ENCODE results near the gene LAPTM5. TPM values are rescaled to one million over a fixed set of nuclear protein-coding genes. Genes with fewer than 3 reads are reported as not detected.

LAPTM5 gene
- total RNA-seq, 1 experiment from 2014 or later = 0.15 TPM

GRCh38 chr1:30768830-30769718, 11.5 kb upstream of the LAPTM5 start:
- H2BK20ac ChIP-seq (ENCODE audit: low read depth, low read length, poor library complexity, severe bottlenecking) = no peak overlapping the region
- no peak overlapping the region for H4K8ac ChIP-seq (replicated peaks; ENCODE audit: insufficient read length, low read depth, low read length)
- no peak overlapping the region for H2BK120ac ChIP-seq (ENCODE audit: low read depth, low read length, poor library complexity, severe bottlenecking)
- H3K9ac ChIP-seq (ENCODE audit: extremely low read depth, insufficient read length, low read length) = no peak overlapping the region
- H3K18ac ChIP-seq (ENCODE audit: insufficient read length, low read depth, low read length) = no peak overlapping the region
- no peak overlapping the region for H3K4me2 ChIP-seq (ENCODE audit: insufficient read depth, insufficient read length, low read length)
- H3K56ac ChIP-seq (ENCODE audit: insufficient read length, low read depth, low read length) = no peak overlapping the region
- no peaks in the 10 kb centered on the region for H3K9me3 ChIP-seq (ENCODE audit: control insufficient read depth, low read depth, low read length)
- no peak overlapping the region for H3K4ac ChIP-seq (ENCODE audit: low read depth, low read length)
- H2BK15ac ChIP-seq (ENCODE audit: low read depth, low read length) = no peak overlapping the region
- H3T11ph ChIP-seq (ENCODE audit: low read length) = no peak overlapping the region
- H3K23me2 ChIP-seq (ENCODE audit: insufficient read length, low read depth, low read length, poor library complexity, severe bottlenecking) = no peaks in the 10 kb centered on the region
- peak overlapping the region in 1 of 3 experiments; percentile 8; a peak in 2 of 7 replicates for H3K27ac Mint-ChIP-seq
- no peaks in the 10 kb centered on the region for H3K79me2 ChIP-seq (ENCODE audit: insufficient read depth, low read length)
- H2AK5ac ChIP-seq (ENCODE audit: insufficient read length, low read length) = no peak overlapping the region
- no CpG with 5 or more reads among the region's 20 CpGs for WGBS (ENCODE audit: extremely low coverage, insufficient read length, low lambda C conversion rate)
- H2BK12ac ChIP-seq (ENCODE audit: insufficient read length, low read depth, low read length) = no peak overlapping the region
- no peaks in the 10 kb centered on the region; a peak in 1 of 5 replicates for H3K9me3 Mint-ChIP-seq
- H3K4me3 Mint-ChIP-seq = no peak overlapping the region
- no peak for DNase-seq
- TF ChIP-seq CTCF (conservative IDR thresholded peaks at IDR 0.05) = no peak
- no peak overlapping the region for H4K5ac ChIP-seq (ENCODE audit: insufficient read length, low read depth, low read length)
- no peaks in the 10 kb centered on the region; the same call in 1 of the 2 replicates for H3K27me3 ChIP-seq (ENCODE audit: insufficient read depth, low read length)
- no peak overlapping the region for H3K27ac ChIP-seq (ENCODE audit: insufficient read length, low read depth, low read length)
- no peak overlapping the region for H2BK5ac ChIP-seq (ENCODE audit: insufficient read length, low read length)
- peaks cover 1% of the 10 kb centered on the region for H3K27me3 Mint-ChIP-seq (ENCODE audit: low read depth)
- H3K23ac ChIP-seq (ENCODE audit: insufficient read length, low read depth, low read length) = no peak overlapping the region
- no peaks in the 10 kb centered on the region for H4K20me1 ChIP-seq (ENCODE audit: control insufficient read depth, insufficient read depth, insufficient read length)
- H3K4me1 Mint-ChIP-seq = peaks cover 3 to 10% of the 10 kb centered on the region in 2 experiments; a peak in 3 of 4 replicates
- no peak overlapping the region for H2AFZ ChIP-seq (ENCODE audit: low read length)
- H3K14ac ChIP-seq (ENCODE audit: insufficient read depth, low read length) = no peak overlapping the region
- H3K79me1 ChIP-seq (ENCODE audit: insufficient read depth, low read depth, low read length, poor library complexity, severe bottlenecking) = no peaks in the 10 kb centered on the region
- no peaks in the 10 kb centered on the region for H3K4me1 ChIP-seq (ENCODE audit: insufficient read depth, low read length)
- H4K91ac ChIP-seq (ENCODE audit: insufficient read length, low read depth, low read length) = no peak overlapping the region
- H3K36me3 Mint-ChIP-seq (ENCODE audit: insufficient read depth in 1 of 3, low read depth in 3 of 3) = no peaks in the 10 kb centered on the region
